GM19238 (cell line): ENCODE results near the gene FGF5.
"Not testable (repeated sequence)": the region's sequence is repeated elsewhere in the genome, so short reads cannot be mapped to it uniquely, and the experiment has no call there.

Source experiments
- DNase-seq: peaks from one replicate; pipeline ENCODE4 v3.0.0; 2011; ENCODE audit warnings: low spot score; ENCODE audit not compliant: insufficient read length

The FGF5 gene

DNA sequence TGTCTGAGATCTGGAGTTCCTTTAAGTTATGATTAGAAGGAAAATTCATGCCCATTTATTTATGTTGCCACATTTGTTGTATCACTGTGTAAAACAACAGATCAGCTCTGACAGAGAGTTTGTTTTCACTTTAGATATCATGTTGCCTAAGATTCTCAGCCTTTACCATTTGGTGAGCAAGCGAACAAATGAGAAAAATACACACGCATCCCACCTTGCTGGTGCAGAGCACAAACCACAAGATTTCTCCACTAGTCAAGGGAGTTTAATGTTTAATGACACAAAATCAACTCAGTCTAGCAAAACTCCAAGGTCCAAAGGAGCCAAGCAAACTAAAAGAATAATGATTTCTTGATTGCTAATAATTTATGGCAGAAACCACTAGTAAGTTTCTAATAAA, 27.7 kb downstream of the FGF5 start:
- no peak for DNase-seq

DNA sequence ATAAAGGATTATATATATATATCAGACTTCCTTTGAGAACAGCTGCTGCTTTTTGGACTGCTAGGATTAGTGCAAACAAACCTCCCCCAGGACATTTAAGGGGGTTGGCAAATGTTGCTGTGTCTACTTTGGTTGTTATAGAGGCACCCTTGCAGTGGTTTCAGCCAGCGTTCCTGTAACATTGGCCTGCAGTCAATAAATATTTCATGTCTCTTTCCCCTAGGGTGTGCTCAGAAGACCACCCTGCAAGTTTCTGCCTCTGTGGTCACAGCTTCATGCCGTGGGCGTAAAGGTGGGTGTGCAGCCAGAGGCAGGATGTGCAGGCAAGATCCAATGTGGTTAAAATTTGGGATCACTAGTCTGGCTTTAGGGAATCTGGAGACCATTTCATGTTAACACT, 28.9 kb downstream of the FGF5 start:
- no peak for DNase-seq

DNA sequence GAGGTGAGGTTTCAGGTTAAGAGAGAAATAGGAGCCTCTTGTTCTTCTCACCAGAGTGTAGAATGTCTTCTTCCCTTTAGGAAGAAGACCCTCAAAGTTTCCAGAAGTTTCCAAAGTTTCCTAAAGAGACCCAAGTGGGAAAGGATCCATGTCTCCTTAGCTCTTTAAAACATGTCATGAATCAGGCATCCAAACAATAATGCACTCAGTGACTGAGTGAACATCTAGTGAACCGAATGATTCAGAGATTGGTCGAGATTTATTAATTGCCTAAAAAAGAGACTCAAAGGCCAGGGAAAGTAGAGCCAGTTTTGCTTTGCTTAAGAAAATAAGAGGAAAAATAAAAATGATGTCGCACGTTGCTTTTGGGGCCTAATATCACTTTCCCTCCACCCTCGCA, 29.4 kb downstream of the FGF5 start:
- DNase-seq = no peak

DNA sequence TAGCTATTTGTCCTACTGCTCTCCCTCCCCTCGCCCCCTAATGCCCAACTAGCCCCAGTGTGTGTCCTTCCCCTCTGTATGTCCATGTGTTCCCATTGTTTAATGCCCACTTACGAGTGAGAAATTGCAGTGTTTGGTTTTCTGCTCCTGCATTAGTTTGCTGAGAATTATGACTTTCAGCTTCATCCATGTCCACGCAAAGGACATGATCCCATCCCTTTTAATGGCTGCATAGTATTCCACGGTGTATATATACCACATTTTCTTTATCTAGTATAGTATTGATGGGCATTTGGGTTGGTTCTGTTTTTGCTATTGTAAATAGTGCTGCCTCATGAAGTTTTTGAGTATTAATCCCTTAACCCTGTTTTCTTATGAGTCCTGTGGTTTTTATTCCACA, 35.4 kb downstream of the FGF5 start:
- no peak for DNase-seq

DNA sequence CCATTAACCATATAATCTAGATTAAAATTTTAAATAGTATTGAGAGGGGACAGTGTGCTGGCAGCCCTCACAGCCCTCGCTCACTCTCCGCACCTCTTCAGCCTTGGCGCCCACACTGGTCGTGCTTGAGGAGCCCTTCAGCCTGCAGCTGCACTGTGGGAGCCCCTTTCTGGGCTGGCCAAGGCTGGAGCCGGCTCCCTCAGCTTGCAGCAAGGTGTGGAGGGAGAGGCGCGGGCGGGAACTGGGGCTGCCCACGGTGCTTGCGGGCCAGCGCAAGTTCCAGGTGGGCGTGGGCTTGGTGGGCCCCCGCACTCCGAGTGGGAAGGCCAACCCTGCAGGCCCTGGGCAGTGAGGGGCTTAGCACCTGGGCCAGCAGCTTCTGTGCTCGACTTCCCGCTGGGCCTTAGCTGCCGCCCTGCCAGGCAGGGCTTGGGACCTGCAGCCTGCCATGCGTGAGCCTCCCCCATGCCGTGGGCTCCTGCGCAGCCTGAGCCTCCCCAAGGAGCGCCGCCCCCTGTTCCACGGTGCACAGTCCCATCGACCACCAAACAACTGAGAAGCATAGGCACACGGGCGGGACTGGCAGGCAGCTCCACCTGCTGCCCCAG, 36.3 kb downstream of the FGF5 start:
- no peak for DNase-seq

DNA sequence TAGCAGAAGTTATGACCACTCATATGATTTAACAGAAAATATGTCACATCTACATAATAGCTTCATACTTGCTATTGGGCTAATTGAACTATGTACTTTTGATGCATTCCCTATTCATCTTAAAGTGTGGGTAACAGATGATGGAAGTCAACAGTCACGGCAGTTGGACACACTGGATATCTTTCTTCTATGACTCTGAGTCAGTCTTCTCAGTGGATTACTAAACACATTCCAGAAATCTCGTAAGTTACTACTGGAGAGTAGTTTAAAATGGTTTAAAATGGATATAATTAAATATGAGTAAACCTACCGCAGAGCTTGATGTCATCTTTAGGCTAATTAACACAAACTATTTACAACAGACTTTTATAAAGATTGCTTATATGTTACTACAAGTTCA, 39.0 kb downstream of the FGF5 start:
- DNase-seq = no peak

DNA sequence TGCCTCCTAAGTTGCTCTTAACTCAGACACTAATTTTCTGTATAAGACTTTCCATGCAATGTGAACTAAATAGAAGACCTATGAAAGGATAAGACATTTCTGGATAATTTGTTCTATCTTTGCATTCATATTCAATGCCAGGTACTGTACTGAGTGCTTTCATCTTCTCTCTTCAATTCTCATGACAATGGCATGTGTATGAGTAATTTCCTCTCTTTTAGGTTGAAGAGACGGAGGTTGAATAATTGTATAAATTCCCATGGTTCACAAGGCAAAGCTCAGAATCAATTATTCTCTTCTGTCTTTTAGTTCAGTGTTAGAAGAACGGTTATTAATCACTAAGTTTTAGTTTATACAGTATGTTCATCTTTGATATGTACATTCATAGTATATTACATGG, 39.8 kb downstream of the FGF5 start:
- DNase-seq = no peak

DNA sequence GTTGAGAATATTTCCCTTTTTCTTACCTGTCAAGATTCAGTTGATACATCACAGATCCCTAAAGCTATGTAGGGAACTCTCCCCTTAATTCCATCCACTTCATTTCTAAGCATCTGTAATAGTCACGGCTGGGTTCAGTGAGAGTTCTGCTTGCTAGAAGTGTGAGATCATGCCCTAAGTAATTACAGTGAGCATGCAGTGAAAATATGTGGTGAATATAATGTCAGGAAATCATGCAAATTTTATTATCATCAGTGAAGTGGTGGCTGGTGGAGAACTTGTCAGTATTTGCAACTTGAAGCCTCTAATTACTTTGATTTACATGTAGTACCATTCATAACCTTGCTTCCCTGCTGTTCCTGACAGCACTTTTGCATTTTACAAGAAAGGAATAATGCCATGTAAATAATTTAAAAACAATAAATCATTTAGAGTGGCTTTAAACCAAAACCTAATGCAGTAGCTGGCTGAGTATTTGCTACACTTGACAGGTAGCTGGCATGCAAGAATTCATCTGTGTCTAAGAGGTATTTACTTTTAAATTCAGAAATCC, 40.8 kb downstream of the FGF5 start:
- no peak for DNase-seq

DNA sequence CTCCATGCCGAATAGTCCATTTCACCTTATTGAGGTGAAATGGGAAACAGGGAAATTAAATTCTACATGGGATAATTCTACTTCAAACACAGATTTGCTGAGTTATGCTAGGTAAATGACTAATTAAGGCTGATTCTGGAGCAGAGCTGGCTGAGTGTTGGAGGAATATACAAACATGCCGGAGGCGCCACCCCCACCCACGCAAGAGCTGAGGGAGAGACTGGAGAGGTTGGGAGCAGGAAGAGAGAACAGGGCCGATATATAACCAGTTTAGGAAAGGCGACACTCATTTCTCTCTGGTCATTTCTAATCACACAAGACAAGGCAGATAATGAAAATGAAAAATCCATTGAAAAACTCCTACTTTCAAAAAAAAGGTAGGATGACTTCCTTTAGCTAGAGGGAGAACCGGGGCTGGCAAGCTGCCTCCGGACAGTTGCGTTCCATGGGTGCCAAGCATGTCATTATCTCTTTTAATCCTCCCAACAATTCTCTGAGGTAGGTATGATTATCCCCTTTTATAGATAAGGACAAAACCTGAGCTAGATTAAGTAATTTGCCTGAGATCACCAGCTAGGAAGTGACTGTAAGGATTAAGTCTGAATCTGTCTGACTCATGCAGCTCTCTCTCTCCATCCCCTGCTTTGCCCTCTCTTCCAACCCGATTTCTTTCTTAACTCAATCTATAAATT, 41.5 kb downstream of the FGF5 start:
- no peak for DNase-seq

DNA sequence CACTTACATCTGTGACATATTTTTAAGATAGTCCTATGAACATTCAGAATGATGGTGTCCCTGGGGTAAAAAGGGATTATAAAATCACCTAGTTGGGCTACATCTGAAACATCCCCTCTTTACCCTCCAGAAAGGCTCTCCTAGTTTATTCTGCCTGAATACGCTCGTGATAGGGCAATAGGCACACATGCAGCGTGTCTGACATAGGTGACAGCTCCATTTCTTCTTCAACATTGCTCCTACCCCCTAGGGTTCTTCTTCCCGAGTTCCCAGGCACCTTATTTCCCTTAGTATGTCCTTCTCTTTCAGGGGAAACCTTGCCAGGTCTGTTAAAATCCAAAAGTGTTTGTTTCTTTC, 42.0 kb downstream of the FGF5 start:
- no peak for DNase-seq

DNA sequence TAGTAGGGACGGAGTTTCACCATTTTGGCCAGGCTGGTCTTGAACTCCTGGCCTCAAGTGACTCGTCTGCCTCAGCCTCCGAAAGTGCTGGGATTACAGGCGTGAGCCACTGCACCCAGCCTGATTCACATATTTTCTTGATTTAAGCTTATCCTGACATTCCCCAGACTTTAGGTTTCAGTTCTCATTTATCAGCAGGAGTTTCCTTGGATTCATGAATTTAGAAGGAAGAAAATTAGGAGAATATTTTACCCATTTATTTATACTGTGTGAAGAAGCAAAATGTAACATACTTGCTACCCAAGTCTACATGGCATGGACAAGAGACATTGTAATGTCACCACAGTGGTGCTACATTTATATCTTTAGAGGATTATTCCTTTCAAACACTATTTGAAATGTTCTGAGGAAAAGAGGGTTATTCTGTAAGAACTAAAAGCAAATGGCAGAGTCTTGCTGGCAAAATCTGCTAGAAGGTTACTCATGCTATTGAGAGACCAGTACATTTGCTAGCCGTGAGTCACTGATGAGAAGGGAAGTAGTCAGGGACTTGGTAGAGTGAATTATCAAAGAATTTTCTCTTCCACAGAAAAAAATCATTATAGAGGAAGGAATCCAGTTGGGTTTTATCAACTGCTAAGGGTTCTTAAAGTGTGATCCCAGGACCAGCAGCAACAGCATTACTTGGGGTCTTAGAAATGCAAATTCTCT, 43.0 kb downstream of the FGF5 start:
- DNase-seq = no peak

DNA sequence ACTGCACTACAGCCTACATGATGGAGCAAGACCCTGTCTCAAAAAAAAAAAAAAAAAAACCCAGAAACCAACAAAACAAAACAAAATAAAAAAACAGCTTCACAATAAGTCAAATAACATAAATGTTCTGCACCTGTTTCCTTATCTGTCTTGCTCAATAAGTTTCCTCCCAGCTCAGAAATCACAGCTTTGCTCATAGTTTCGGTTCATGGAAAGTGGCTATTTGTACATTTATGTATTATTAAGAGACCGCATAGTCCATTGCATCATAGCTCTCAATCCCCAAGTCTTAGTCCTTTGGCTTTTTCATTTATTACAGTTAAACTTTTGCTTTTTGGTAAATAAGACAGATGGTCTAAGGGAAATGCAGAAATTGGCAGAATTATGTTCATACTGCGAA, 44.7 kb downstream of the FGF5 start:
- DNase-seq = no peak

DNA sequence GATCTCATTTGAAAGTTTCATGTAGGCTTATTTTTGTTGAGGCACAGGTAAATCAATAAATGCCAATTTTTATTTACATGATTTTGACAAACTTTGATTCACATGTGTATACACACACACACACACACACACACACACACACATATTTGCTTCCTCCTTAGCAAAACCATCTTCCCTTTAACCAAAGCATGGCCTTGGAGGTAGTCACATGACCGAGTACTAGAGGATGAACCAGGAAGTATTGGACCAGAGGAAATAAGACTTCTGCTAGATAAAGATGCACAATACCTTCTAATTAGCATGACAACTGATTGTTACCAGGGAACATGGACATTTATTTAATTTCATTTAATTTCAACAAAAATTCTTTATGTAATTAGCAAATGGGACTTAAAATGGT, 45.7 kb downstream of the FGF5 start:
- DNase-seq = no peak

DNA sequence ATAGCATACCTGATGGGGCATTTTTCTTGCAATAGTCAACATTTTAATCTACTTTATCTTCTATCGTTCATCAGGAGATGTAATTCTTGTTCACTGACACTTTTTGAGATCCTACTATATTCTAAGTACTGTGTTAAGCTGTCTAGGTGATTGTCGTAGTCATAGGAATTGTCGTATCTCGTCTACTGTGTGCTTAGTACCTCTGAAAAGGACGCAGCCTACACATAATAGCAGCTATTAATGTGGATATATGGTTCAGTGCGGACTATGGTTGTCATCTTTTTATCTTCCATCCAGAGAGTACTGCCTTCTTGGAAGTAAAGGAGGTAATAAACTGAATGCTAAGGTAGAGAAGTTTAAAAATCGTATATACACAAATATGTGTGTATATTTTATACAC, 47.2 kb downstream of the FGF5 start:
- no peak for DNase-seq

DNA sequence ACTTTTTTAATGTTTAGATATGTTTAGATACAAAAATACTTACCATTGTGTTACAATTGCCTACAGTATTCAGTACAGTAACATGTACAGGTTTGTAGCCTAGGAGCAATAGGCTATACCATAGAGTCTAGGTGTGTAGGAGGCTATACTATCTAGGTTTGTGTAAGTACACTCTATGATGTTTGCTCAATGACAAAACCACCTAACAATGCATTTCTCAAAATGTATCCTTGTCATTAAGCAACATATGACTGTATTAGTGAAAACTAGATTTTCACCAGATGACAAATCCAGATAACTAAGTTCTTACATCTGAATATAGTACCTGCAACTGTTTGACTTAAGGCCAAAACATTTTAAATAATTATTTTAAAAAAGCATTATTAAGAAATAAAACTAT, 49.4 kb downstream of the FGF5 start:
- not testable (repeated sequence) for DNase-seq

DNA sequence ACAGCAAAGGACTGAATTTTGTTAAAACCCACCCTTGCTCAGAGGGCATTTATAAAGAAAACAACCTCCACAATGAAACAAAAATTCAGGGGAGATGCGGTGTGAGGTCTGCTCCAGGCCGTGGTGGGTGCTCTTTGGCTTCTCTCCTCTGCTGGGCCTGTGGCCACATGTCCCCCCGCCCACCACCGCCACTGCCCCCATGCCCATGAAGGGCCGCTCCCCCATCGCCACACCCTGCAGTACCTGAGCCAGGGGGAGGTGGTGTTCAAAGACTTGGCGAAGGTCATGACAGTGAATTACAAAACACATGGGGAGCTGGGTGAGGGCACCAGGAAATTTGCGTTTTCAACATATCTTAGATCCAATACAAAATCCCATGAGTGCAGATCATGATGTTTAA, 54.9 kb downstream of the FGF5 start:
- DNase-seq = no peak

DNA sequence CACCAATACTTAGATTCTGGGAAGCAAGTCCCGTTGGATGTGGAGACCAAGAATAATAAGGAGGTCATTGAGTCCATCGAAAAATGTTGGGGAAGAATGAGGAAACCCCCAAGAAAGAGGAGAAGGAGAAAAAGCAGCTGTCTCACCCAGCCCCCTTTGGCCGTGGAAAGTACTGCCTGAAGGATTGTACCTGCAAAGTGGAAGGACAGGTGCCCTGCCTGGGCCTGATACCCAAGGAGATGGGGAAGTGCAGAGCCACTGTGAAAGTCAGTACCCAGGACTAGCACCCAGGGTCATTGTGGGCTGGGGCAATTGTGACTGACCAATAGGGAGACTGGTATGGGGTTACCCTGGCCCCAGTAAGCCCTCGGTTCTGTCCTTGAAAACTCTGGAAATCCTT, 55.3 kb downstream of the FGF5 start:
- no peak for DNase-seq

DNA sequence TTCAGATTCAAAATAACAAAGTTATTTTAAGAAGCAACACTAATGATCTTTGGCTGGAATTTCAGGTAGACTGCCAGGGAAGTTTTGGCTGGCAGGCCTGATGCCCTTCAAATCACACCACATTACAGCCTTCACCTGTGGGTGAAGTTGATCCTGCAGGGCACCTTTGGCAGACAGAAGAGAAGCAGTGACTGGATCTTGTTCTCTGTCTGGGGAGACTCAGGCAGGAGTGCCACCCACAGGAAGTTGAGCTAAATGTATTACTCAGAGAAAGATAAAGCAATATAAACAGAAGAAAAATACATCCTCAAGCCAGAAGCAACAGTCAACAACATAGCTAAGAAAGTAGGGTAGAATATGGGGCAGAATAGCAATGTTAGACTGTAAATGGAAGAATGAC, 56.3 kb downstream of the FGF5 start:
- DNase-seq = no peak

DNA sequence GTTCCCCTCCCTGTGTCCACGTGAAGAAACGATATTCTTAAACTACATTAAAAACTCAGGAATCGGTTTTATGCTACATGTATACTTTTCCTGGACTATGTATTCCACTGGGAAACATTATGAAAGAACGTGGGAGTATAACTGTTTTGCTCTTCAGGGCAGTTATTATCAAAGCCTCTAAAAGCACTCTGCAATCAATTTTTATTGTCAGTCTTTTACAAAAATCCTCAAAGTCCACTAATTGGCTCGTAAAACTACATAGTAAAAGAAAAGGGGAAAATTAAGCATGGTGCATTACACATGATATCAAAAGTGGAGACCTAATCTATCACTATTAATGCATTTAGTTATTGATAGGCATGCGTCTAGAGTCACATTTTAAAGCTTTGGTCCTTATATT, 57.7 kb downstream of the FGF5 start:
- DNase-seq = no peak

DNA sequence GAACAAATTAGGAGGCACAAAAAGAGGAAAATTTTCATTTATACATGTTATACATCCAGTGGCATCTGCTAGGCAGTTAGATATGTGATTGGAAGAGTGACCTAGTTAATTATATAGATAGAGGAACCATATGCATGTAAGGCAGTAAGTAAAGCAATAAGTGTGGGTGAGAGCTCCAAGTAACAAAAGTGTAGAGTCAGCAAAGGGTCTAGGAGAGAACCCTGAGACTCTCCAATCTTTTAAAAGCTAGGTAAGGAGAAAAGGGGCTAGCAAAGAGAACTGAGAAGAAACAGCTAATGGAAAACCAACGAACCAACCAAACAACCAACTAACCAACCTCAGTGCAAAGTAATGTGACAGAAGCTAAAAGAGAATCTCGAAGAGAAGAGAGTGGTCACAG, 65.2 kb downstream of the FGF5 start:
- DNase-seq = no peak

DNA sequence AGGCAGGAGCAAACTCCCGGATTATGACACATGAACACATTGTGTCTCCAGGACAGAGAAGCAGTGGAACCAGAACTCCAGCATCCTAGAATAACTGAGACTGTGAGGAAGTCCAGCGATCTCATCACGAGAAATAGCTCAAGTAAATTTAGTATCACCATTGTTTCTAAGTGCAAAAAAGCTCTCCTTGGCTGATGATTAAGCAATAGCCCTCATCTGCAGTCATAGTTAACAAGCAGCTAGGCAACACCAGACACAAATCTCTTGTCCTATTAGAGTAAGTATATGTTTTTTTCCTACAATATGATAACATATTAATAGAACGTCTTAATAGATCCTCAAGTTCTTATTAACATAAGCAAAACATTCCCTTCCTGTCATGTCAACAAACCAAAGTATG, 66.7 kb downstream of the FGF5 start:
- no peak for DNase-seq

DNA sequence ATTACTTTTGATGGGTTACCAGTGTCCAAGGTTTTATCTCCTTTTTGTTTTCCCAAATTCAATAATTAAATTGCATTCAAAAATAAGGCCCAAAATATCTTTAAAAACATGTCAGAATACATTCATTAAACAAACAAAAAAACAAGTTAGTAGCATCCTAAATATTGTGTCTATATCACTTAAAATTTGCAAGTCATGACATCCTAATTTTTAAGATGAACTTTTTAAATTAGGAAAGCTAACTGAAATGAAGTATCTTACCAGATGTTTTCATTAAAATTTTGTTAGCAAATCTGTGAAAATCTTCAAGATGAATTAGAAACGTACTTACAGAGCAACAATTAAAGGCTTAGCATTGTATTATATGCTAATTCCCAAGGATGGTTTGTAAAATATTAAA, 68.1 kb downstream of the FGF5 start:
- no peak for DNase-seq

DNA sequence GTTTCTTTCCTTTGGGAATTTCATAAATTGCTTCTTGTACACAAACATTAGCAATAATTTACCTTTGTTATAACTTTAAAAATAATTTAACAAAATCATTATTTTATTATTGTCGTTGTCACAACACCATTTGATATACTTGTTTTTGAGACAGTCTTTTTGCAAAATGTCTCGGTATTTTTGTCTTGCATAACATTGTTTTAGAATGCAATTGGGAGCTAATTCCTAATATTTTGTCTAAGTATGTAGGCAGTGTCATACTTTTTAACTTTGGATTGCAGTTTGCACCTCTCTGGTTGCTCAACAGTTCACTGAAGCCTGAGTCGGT, 68.7 kb downstream of the FGF5 start:
- DNase-seq = no peak
